CD4-positive, alpha-beta memory T cell (primary cell): ENCODE data around the gene ARAP1. TPM values are rescaled to one million over a fixed set of nuclear protein-coding genes. Genes with fewer than 3 reads are reported as not detected.
A peak's percentile ranks its signal among the peaks of the same experiment; 100 is the strongest.

ENCODE experiments used
- CTCF ChIA-PET: fragments of 350-600 bp; sonication (Branson Sonifier 250); formaldehyde crosslinking; loops from one replicate; lab custom pipeline; 2021; ENCODE audit warnings: inconsistent platforms; ENCODE audit not compliant: partially characterized antibody; lab: Charles Lee
- POLR2A ChIA-PET: fragments of 350-600 bp; sonication (Branson Sonifier 250); formaldehyde crosslinking; loops from one replicate; lab custom pipeline; 2021; ENCODE audit not compliant: partially characterized antibody; lab: Charles Lee
- DNase-seq, 5 donors: peaks; one replicate each; pipeline versions ENCODE4 v3.0.0 to v3.0.0-alpha.2; 2020 to 2022; ENCODE audit warnings: mixed read lengths in 1 of 5
- H3K27ac ChIP-seq: one replicate; pipeline ENCODE4 v1.7.0; 2013; ENCODE audit warnings: low read depth, low read length
- H3K27me3 ChIP-seq: 2 replicates; pipeline ENCODE4 v1.7.0; 2013; ENCODE audit warnings: mild to moderate bottlenecking, low read length, moderate library complexity; ENCODE audit not compliant: insufficient read depth
- H3K36me3 ChIP-seq: 2 replicates; pipeline ENCODE4 v1.7.0; 2013; ENCODE audit warnings: mild to moderate bottlenecking, low read length, moderate library complexity; ENCODE audit not compliant: insufficient read depth
- H3K4me1 ChIP-seq: 2 replicates; pipeline ENCODE4 v1.7.0; 2013; ENCODE audit warnings: mild to moderate bottlenecking, low read length, moderate library complexity; ENCODE audit not compliant: insufficient read depth
- H3K4me3 ChIP-seq, 2 donors: one replicate each; pipeline ENCODE4 v1.7.0; 2013; ENCODE audit warnings: low read length in 2 of 2, mild to moderate bottlenecking in 1 of 2
- H3K9me3 ChIP-seq, 2 donors: one replicate each; pipeline ENCODE4 v1.7.0; 2013; ENCODE audit warnings: low read length in 2 of 2, control low read depth in 1 of 2; ENCODE audit not compliant: control insufficient read depth in 1 of 2
- H3K27ac Mint-ChIP-seq, 7 donors: one replicate each; pipeline ENCODE4 v1.8.0; 2020 to 2021; ENCODE audit warnings: mixed read lengths in 7 of 7, mild to moderate bottlenecking in 6 of 7, inconsistent platforms in 3 of 7, moderate library complexity in 3 of 7
- H3K27me3 Mint-ChIP-seq, 2 donors: one replicate each; pipeline ENCODE4 v1.8.0; 2020 to 2021; ENCODE audit warnings: mixed read lengths in 2 of 2
- H3K36me3 Mint-ChIP-seq, 2 donors: one replicate each; pipeline ENCODE4 v1.8.0; 2020 to 2021; ENCODE audit warnings: mixed read lengths in 2 of 2, inconsistent platforms in 1 of 2, mild to moderate bottlenecking in 1 of 2
- H3K4me1 Mint-ChIP-seq, 4 donors: one replicate each; pipeline ENCODE4 v1.8.0; 2020 to 2021; ENCODE audit warnings: mixed read lengths in 4 of 4, mild to moderate bottlenecking in 1 of 4
- H3K4me3 Mint-ChIP-seq, 8 donors: one replicate each; pipeline ENCODE4 v1.8.0; 2020 to 2021; ENCODE audit warnings: mixed read lengths in 8 of 8, mild to moderate bottlenecking in 7 of 8, moderate library complexity in 6 of 8, inconsistent platforms in 3 of 8
- H3K9me3 Mint-ChIP-seq, 8 donors: one replicate each; pipeline ENCODE4 v1.8.0; 2020 to 2021; ENCODE audit warnings: mixed read lengths in 8 of 8, mild to moderate bottlenecking in 5 of 8, inconsistent platforms in 3 of 8, moderate library complexity in 1 of 8
- intact Hi-C: fragments of 100-400 bp; cut with micrococcal nuclease; formaldehyde crosslinking; loops from one replicate; pipeline ENCODE4 v1.15.1; 2023
- polyA plus RNA-seq, 2 donors: library from polyadenylated mRNA; unstranded; fragments of 300-500 nt; fragmentation: Illumina TruSeq; gene quantifications; one replicate each; pipeline ENCODE4 v1.2.3, GENCODE V29; 2021
- total RNA-seq, 2 experiments: library from RNA; stranded (reverse); gene quantifications; one replicate each; pipeline ENCODE4 v1.2.3, GENCODE V29; 2021

Gene ARAP1
- total and polyA plus RNA-seq, 4 experiments from 2014 or later, result 9.5 to 157 (median 90.1) TPM

- Histone ChIP-seq H3K27ac (no peak overlapping the region), H3K9me3 (no peaks in the 10 kb centered on the region), H3K27me3 (no peaks in the 10 kb centered on the region), H3K36me3 (peaks cover 42% of the 10 kb centered on the region), H3K4me1 (peaks cover 58% of the 10 kb centered on the region), H3K4me3 (no peak overlapping the region)
- no peak overlapping the region for H3K4me3 Mint-ChIP-seq
- ChIA-PET POLR2A (interaction anchor here (1.6 kb wide), 1 partner anchor 14 kb away, joined by 5 read pairs; no protein-coding TSS in a partner anchor), CTCF (interaction anchor here (0.7 to 1.2 kb wide), 4 partner anchors 8 to 619 kb away, joined by 3 to 8 read pairs (median 3); partner anchors contain the start of gene STARD10)
- H3K27me3 Mint-ChIP-seq, result no peaks in the 10 kb centered on the region
- no peaks in the 10 kb centered on the region for H3K9me3 Mint-ChIP-seq
- peaks cover 6 to 42% of the 10 kb centered on the region in 2 donors for H3K36me3 Mint-ChIP-seq
- DNase-seq, result peak in 1 of 5 donors; percentile 16
- intact Hi-C loops, result no loop called here
- peaks cover 41 to 71% (median 52%) of the 10 kb centered on the region in 4 donors for H3K4me1 Mint-ChIP-seq
- peak overlapping the region in 5 of 7 donors; percentile 7 to 78 (median 57) for H3K27ac Mint-ChIP-seq
Observed at GRCh38 chr11:72716788-72717435, 35.3 kb downstream of the ARAP1 start.

GRCh38 chr11:72716290-72716689, 35.9 kb downstream of the ARAP1 start:
- peaks cover 46% of the 10 kb centered on the region for H3K36me3 ChIP-seq
- peaks cover 6 to 38% of the 10 kb centered on the region in 2 donors for H3K36me3 Mint-ChIP-seq

GRCh38 chr11:72712841-72713240, 39.4 kb downstream of the ARAP1 start:
- H3K27ac Mint-ChIP-seq, result no peak overlapping the region

More at GRCh38 chr11:72716290-72716689, 35.9 kb downstream of the ARAP1 start:
- peaks cover 54% of the 10 kb centered on the region for H3K4me1 ChIP-seq
- no peak overlapping the region for H3K27ac ChIP-seq
- ChIA-PET CTCF (interaction anchor here (0.9 to 1.2 kb wide), 4 partner anchors 9 to 78 kb away, joined by 3 to 8 read pairs (median 3); partner anchors contain the start of gene STARD10), POLR2A (interaction anchor here (0.7 to 1.6 kb wide), 2 partner anchors 13 to 97 kb away, joined by 3 to 5 read pairs; no protein-coding TSS in a partner anchor)
- no peaks in the 10 kb centered on the region for H3K27me3 ChIP-seq
- no peak overlapping the region for H3K4me3 Mint-ChIP-seq
- no peak for DNase-seq
- H3K4me3 ChIP-seq, result no peak overlapping the region
- H3K27ac Mint-ChIP-seq, result peak overlapping the region in 5 of 7 donors; percentile 13 to 78 (median 32)
- no peaks in the 10 kb centered on the region for H3K27me3 Mint-ChIP-seq
- H3K9me3 Mint-ChIP-seq, result no peaks in the 10 kb centered on the region
- peaks cover 41 to 65% (median 49%) of the 10 kb centered on the region in 4 donors for H3K4me1 Mint-ChIP-seq
- intact Hi-C loops, result no loop called here
- no peaks in the 10 kb centered on the region for H3K9me3 ChIP-seq

DNA sequence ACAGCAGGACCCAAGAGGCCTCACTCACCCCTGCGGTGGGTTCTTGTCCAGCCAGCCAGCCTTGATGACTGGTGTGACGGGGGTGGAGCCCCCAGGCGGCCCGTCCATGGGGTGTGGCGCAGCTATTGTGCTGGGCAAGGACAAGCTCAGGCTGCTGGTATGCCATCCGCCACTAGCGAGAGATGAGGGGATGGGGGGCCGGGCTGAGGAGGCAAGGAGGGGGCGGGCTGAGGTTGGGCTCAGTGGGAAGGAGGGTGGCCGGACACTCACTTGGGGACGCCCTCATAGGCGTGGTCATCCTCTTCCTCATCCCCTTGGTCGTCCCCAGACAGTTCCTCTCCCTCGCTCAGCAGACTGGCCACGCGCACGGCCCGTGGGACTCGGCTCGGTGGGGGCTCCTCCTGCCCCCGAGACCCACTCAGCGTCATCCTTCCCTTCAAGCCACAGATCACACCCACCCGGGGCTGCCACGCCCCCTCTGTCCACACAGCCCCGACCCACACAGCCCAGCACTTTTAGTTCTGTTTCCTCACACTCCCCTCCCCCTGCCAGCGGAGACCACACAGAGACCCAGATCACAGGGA, 39.9 kb downstream of the ARAP1 start:
- H3K27ac Mint-ChIP-seq, result peak overlapping the region in 1 of 7 donors; percentile 63
- peaks cover 9 to 27% (median 19%) of the 10 kb centered on the region in 4 donors for H3K4me1 Mint-ChIP-seq
- ChIA-PET POLR2A (no interaction called here), CTCF (no interaction called here)
- Histone ChIP-seq H3K4me1 (peaks cover 22% of the 10 kb centered on the region), H3K27ac (no peak overlapping the region), H3K9me3 (no peaks in the 10 kb centered on the region), H3K27me3 (no peaks in the 10 kb centered on the region), H3K4me3 (no peak overlapping the region), H3K36me3 (peaks cover 63% of the 10 kb centered on the region)
- H3K9me3 Mint-ChIP-seq, result no peaks in the 10 kb centered on the region
- peaks cover 19 to 63% of the 10 kb centered on the region in 2 donors for H3K36me3 Mint-ChIP-seq
- intact Hi-C loops, result no loop called here
- H3K4me3 Mint-ChIP-seq, result no peak overlapping the region
- H3K27me3 Mint-ChIP-seq, result no peaks in the 10 kb centered on the region
- no peak for DNase-seq

More at GRCh38 chr11:72712841-72713240, 39.4 kb downstream of the ARAP1 start:
- intact Hi-C loops, result no loop called here
- no peak overlapping the region for H3K4me3 ChIP-seq
- Mint-ChIP-seq H3K4me1 (peaks cover 13 to 32% (median 21%) of the 10 kb centered on the region in 4 donors), H3K27me3 (no peaks in the 10 kb centered on the region), H3K9me3 (no peaks in the 10 kb centered on the region), H3K36me3 (peaks cover 18 to 60% of the 10 kb centered on the region in 2 donors), H3K4me3 (no peak overlapping the region)
- DNase-seq, result no peak
- H3K36me3 ChIP-seq, result peaks cover 61% of the 10 kb centered on the region
- ChIA-PET CTCF (no interaction called here), POLR2A (no interaction called here)
- H3K9me3 ChIP-seq, result no peaks in the 10 kb centered on the region
- H3K27me3 ChIP-seq, result no peaks in the 10 kb centered on the region
- H3K27ac ChIP-seq, result no peak overlapping the region
- H3K4me1 ChIP-seq, result peaks cover 22% of the 10 kb centered on the region

DNA sequence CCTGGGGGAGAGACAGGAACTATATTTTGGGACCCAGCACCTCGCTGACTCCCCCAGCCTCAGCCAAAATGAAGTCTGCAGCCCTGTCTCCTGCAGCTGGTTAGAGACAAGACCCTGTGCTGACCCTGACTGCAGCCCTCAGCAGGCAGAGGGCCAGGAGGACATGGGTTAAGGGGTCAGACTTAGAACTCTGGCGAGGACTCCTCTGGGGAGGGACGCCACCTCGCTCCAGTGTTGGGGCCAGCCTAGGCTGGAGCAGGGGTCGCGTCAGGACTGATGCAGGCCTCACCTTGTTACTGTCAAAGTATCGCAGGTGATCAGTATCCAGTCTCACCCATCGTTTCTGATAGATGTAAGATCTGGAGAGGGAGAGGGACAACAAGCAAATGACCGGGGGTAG, 41.1 kb downstream of the ARAP1 start:
- Mint-ChIP-seq H3K4me3 (no peak overlapping the region), H3K36me3 (peaks cover 30 to 68% of the 10 kb centered on the region in 2 donors), H3K4me1 (peaks cover 7 to 20% (median 15%) of the 10 kb centered on the region in 4 donors), H3K9me3 (no peaks in the 10 kb centered on the region), H3K27me3 (no peaks in the 10 kb centered on the region), H3K27ac (peak overlapping the region in 1 of 7 donors; percentile 46)
- Histone ChIP-seq H3K27ac (no peak overlapping the region), H3K4me1 (peaks cover 14% of the 10 kb centered on the region), H3K27me3 (no peaks in the 10 kb centered on the region), H3K9me3 (no peaks in the 10 kb centered on the region), H3K36me3 (peaks cover 67% of the 10 kb centered on the region), H3K4me3 (no peak overlapping the region)
- DNase-seq, result no peak
- ChIA-PET POLR2A (no interaction called here), CTCF (no interaction called here)
- intact Hi-C loops, result no loop called here

DNA sequence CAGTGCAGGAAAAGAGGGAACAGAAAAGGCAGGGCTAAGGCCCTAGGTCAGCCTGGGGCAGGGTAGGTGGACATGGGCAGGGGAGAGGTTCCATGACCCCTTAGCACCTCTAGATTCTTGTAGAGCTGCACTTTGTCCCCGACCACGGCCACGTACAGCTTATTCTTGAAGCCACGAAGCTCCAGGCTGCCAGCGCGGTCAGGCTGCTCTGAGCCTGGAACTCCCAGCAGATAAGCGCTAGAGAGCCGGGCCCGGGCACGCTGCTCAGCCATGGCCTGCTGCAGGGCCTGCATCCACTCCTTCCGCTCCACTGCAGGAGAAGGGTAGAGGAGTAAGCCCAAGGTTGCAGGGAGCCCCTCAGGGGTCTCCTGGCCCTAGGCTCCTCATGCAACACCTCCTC, 41.9 kb downstream of the ARAP1 start:
- H3K9me3 Mint-ChIP-seq, result no peaks in the 10 kb centered on the region
- intact Hi-C loops, result no loop called here
- DNase-seq, result no peak
- Histone ChIP-seq H3K9me3 (no peaks in the 10 kb centered on the region), H3K36me3 (peaks cover 74% of the 10 kb centered on the region), H3K4me3 (no peak overlapping the region), H3K27ac (no peak overlapping the region), H3K4me1 (peaks cover 9% of the 10 kb centered on the region), H3K27me3 (no peaks in the 10 kb centered on the region)
- peaks cover 3 to 16% (median 12%) of the 10 kb centered on the region in 4 donors for H3K4me1 Mint-ChIP-seq
- POLR2A ChIA-PET, result no interaction called here
- peak overlapping the region in 1 of 7 donors; percentile 32 for H3K27ac Mint-ChIP-seq
- H3K36me3 Mint-ChIP-seq, result peaks cover 33 to 77% of the 10 kb centered on the region in 2 donors
- H3K4me3 Mint-ChIP-seq, result no peak overlapping the region
- no peaks in the 10 kb centered on the region for H3K27me3 Mint-ChIP-seq
- CTCF ChIA-PET, result no interaction called here
